SU-DHL-6 (cell line): ENCODE results near the gene GAPDH.

Experiments used
- CTCF ChIP-seq: fragments of 200-600 bp; sonication (generic); IDR thresholded peaks from one replicate; pipeline ENCODE4 v1.5.1; 2017; ENCODE audit warnings: antibody characterized with exemption, mild to moderate bottlenecking, low read length, moderate library complexity; ENCODE audit not compliant: insufficient read depth, poor library complexity, severe bottlenecking
- EZH2phosphoT487 ChIP-seq: fragments of 200-600 bp; sonication (generic), shearing (Covaris generic); conservative IDR thresholded peaks from 2 replicates; pipeline ENCODE4 v1.6.1; 2018; ENCODE audit warnings: mild to moderate bottlenecking, antibody characterized with exemption, low read length, moderate library complexity, mixed read lengths

GRCh38 chr12:6550294-6551062 is 16.2 kb downstream of the GAPDH start:
- TF ChIP-seq CTCF, result no peak
- TF ChIP-seq EZH2phosphoT487, result no peak
